HG03025 (cell line): ENCODE results near the gene SORCS3.

ENCODE experiments used
- ATAC-seq: cut with Tn5 transposase; IDR thresholded peaks from one replicate; pipeline ENCODE4 v1.9.1; 2021; ENCODE audit warnings: mild to moderate bottlenecking, moderate library complexity; ENCODE audit not compliant: unreplicated experiment, low FRiP score

SORCS3 gene

GRCh38 chr10:105056413-105056812 is 415.3 kb downstream of the SORCS3 start:
- ATAC-seq = no peak

- no peak for ATAC-seq
Observed at GRCh38 chr10:105062951-105063350, 421.9 kb downstream of the SORCS3 start.

GRCh38 chr10:105063796-105064195 is 422.7 kb downstream of the SORCS3 start:
- ATAC-seq = no peak

- ATAC-seq = no peak
Observed at GRCh38 chr10:105068497-105068896, 427.4 kb downstream of the SORCS3 start.

- ATAC-seq = no peak
Observed at GRCh38 chr10:105070249-105070648, 429.2 kb downstream of the SORCS3 start.

- no peak for ATAC-seq
Observed at GRCh38 chr10:105070952-105071351, 429.9 kb downstream of the SORCS3 start.

- ATAC-seq = no peak
Observed at GRCh38 chr10:105071980-105072379, 430.9 kb downstream of the SORCS3 start.

GRCh38 chr10:105073999-105074398 is 432.9 kb downstream of the SORCS3 start:
- ATAC-seq = no peak

- no peak for ATAC-seq
Observed at GRCh38 chr10:105075031-105075430, 433.9 kb downstream of the SORCS3 start.

- ATAC-seq = no peak
Observed at GRCh38 chr10:105085980-105086379, 444.9 kb downstream of the SORCS3 start.

- ATAC-seq = no peak
Observed at GRCh38 chr10:105094048-105094447, 453.0 kb downstream of the SORCS3 start.

GRCh38 chr10:105096316-105096715 is 455.2 kb downstream of the SORCS3 start:
- no peak for ATAC-seq

GRCh38 chr10:105102977-105103376 is 461.9 kb downstream of the SORCS3 start:
- no peak for ATAC-seq

- ATAC-seq = no peak
Observed at GRCh38 chr10:105104297-105104696, 463.2 kb downstream of the SORCS3 start.

GRCh38 chr10:105109164-105109563 is 468.1 kb downstream of the SORCS3 start:
- ATAC-seq = no peak

GRCh38 chr10:105112862-105113261 is 471.8 kb downstream of the SORCS3 start:
- no peak for ATAC-seq

GRCh38 chr10:105113666-105114065 is 472.6 kb downstream of the SORCS3 start:
- no peak for ATAC-seq

GRCh38 chr10:105121743-105122142 is 480.7 kb downstream of the SORCS3 start:
- no peak for ATAC-seq

GRCh38 chr10:105128111-105128510 is 487.0 kb downstream of the SORCS3 start:
- ATAC-seq = no peak

GRCh38 chr10:105138358-105138757 is 497.3 kb downstream of the SORCS3 start:
- ATAC-seq = no peak

GRCh38 chr10:105139363-105139896 is 498.3 kb downstream of the SORCS3 start:
- no peak for ATAC-seq

- ATAC-seq = no peak
Observed at GRCh38 chr10:105140600-105140999, 499.5 kb downstream of the SORCS3 start.

GRCh38 chr10:105145711-105146110 is 504.6 kb downstream of the SORCS3 start:
- ATAC-seq = no peak
